A673 (cell line): ENCODE measurements around the gene PLA2G15.

Experiments used
- EZH2 ChIP-seq: fragments of 200-600 bp; sonication (generic); IDR thresholded peaks from 2 replicates; pipeline ENCODE4 v1.6.1; 2017; ENCODE audit warnings: borderline replicate concordance, low read depth, mild to moderate bottlenecking, mixed read lengths, antibody characterized with exemption, low read length; ENCODE audit not compliant: poor library complexity, severe bottlenecking
- TF ChIP-seq, protein P1 (sequence below): fragments of 300-800, 200-600 bp; sonication (generic); conservative IDR thresholded peaks from 2 replicates; pipeline ENCODE4 v1.5.1; 2017; ENCODE audit warnings: low read depth, mild to moderate bottlenecking, antibody characterized with exemption, low read length, moderate library complexity, mixed read lengths

- TF ChIP-seq, protein P1, sequence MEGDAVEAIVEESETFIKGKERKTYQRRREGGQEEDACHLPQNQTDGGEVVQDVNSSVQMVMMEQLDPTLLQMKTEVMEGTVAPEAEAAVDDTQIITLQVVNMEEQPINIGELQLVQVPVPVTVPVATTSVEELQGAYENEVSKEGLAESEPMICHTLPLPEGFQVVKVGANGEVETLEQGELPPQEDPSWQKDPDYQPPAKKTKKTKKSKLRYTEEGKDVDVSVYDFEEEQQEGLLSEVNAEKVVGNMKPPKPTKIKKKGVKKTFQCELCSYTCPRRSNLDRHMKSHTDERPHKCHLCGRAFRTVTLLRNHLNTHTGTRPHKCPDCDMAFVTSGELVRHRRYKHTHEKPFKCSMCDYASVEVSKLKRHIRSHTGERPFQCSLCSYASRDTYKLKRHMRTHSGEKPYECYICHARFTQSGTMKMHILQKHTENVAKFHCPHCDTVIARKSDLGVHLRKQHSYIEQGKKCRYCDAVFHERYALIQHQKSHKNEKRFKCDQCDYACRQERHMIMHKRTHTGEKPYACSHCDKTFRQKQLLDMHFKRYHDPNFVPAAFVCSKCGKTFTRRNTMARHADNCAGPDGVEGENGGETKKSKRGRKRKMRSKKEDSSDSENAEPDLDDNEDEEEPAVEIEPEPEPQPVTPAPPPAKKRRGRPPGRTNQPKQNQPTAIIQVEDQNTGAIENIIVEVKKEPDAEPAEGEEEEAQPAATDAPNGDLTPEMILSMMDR, result no peak
- TF ChIP-seq EZH2, result no peak
These were observed 16.5 kb upstream of the PLA2G15 start for GRCh38 chr16:68228652-68229051.
